Stimulated activated CD4-positive, alpha-beta T cell treated with anti-CD3 and anti-CD28 coated beads, Interleukin-15, amount 100 ng/mL, for 24 hours (primary cell): ENCODE results near the gene ETS2.
"Not testable (repeated sequence)": the region's sequence is repeated elsewhere in the genome, so short reads cannot be mapped to it uniquely, and the experiment has no call there.

Experiments
- DNase-seq: peaks from one replicate; pipeline ENCODE4 v3.0.0-alpha.2; 2020

Gene ETS2

GRCh38 chr21:38819051-38819718 lies 13.5 kb downstream of the ETS2 start:
- no peak for DNase-seq

- DNase-seq, result no peak
Observed at GRCh38 chr21:38819719-38820159, 14.0 kb downstream of the ETS2 start.

- no peak for DNase-seq
Observed at GRCh38 chr21:38820471-38821239, 14.9 kb downstream of the ETS2 start.

- no peak for DNase-seq
Observed at GRCh38 chr21:38821248-38821647, 15.5 kb downstream of the ETS2 start.

GRCh38 chr21:38821959-38822682 lies 16.4 kb downstream of the ETS2 start:
- DNase-seq, result no peak

GRCh38 chr21:38822778-38823238 lies 17.1 kb downstream of the ETS2 start:
- no peak for DNase-seq

- DNase-seq, result no peak
Observed at GRCh38 chr21:38823737-38824123, 18.0 kb downstream of the ETS2 start.

- DNase-seq, result no peak
Observed at GRCh38 chr21:38824124-38824822, 18.5 kb downstream of the ETS2 start.

GRCh38 chr21:38825269-38825668 lies 19.5 kb downstream of the ETS2 start:
- no peak for DNase-seq

- DNase-seq, result no peak
Observed at GRCh38 chr21:38825921-38826320, 20.2 kb downstream of the ETS2 start.

GRCh38 chr21:38828111-38828510 lies 22.4 kb downstream of the ETS2 start:
- not testable (repeated sequence) for DNase-seq

GRCh38 chr21:38830671-38831525 lies 25.2 kb downstream of the ETS2 start:
- DNase-seq, result no peak

GRCh38 chr21:38831526-38832467 lies 26.1 kb downstream of the ETS2 start:
- peak; percentile 50 for DNase-seq

- no peak for DNase-seq
Observed at GRCh38 chr21:38832664-38833063, 26.9 kb downstream of the ETS2 start.

GRCh38 chr21:38833117-38833516 lies 27.4 kb downstream of the ETS2 start:
- DNase-seq, result no peak

- no peak for DNase-seq
Observed at GRCh38 chr21:38834725-38835124, 29.0 kb downstream of the ETS2 start.

- no peak for DNase-seq
Observed at GRCh38 chr21:38837806-38838461, 32.2 kb downstream of the ETS2 start.

- DNase-seq, result no peak
Observed at GRCh38 chr21:38838598-38839327, 33.0 kb downstream of the ETS2 start.
